Peyer's patch (tissue), 4 donors: ENCODE data around the gene RELN. TPM values are rescaled to one million over a fixed set of nuclear protein-coding genes. Genes with fewer than 3 reads are reported as not detected.
"Not testable (repeated sequence)": the region's sequence is repeated elsewhere in the genome, so short reads cannot be mapped to it uniquely, and the experiment has no call there.

Experiments used
- DNase-seq, 3 donors: peaks; one replicate each; pipeline ENCODE4 v3.0.0-alpha.2; 2017 to 2019
- H3K27ac ChIP-seq, 4 donors: fragments of 200-600 bp; sonication (generic); one replicate each; pipeline ENCODE4 v1.5.1; 2016 to 2019
- H3K27me3 ChIP-seq, 2 donors: fragments of 200-600 bp; sonication (generic); one replicate each; pipeline ENCODE4 v1.5.1; 2019
- H3K36me3 ChIP-seq, 3 donors: fragments of 200-600 bp; sonication (generic); one replicate each; pipeline ENCODE4 v1.5.1; 2016 to 2019
- H3K4me1 ChIP-seq, 4 donors: fragments of 200-600 bp; sonication (generic); one replicate each; pipeline ENCODE4 v1.5.1; 2016 to 2019
- H3K4me3 ChIP-seq, 4 donors: fragments of 200-600 bp; sonication (generic); 1 replicate in 3 of 4; 2 replicates in 1 of 4; pipeline ENCODE4 v1.5.1; 2016 to 2019; ENCODE audit warnings: mild to moderate bottlenecking in 1 of 4
- H3K9me3 ChIP-seq, 4 donors: fragments of 200-600 bp; sonication (generic); one replicate each; pipeline ENCODE4 v1.5.1; 2016 to 2019; ENCODE audit warnings: mild to moderate bottlenecking in 1 of 4
- POLR2A ChIP-seq, 2 donors: fragments of 450-650 bp; IDR thresholded peaks; one replicate each; pipeline ENCODE4 v1.5.1; 2017; ENCODE audit warnings: antibody characterized with exemption in 2 of 2, mild to moderate bottlenecking in 2 of 2, moderate library complexity in 2 of 2
- total RNA-seq, 4 donors: library from RNA; depleted of rRNA; stranded (reverse); fragments of >200 nt; gene quantifications; one replicate each; pipeline ENCODE4 v1.1.0, GENCODE V29; 2016
- TF ChIP-seq, protein P1 (sequence below), 6 experiments: fragments of 450-650 bp in 4 of 6; fragments of 200-600 bp in 2 of 6; sonication (generic) in 1 of 6; IDR thresholded peaks; one replicate each; pipeline ENCODE4 v1.5.1; 2017 to 2019; ENCODE audit warnings: antibody characterized with exemption in 6 of 6, mild to moderate bottlenecking in 3 of 6, moderate library complexity in 1 of 6

RELN gene
- total RNA-seq, 4 donors from 2014 or later = 1.7 to 3.9 (median 3.2) TPM

DNA sequence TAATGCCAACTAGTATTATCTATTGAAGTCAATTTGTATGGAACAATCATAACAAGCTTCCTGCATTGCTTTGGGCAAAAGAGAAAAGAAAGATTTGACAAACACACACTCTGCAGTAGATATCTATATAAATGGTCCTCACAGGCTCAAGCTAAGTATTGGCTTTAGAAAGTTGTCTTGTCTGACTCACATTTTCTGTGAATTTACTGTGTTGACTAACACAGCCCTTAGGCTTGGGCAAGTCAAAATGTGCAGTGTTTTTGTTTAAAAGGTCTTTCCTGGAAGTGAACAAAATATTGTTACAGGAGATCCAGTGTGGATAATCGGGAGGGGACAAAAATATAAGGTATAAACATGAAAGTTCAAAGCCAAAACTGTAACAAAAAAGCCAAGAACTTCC lies 194.4 kb downstream of the RELN start:
- no peaks in the 10 kb centered on the region for H3K27me3 ChIP-seq
- H3K4me1 ChIP-seq = no peaks in the 10 kb centered on the region
- no peaks in the 10 kb centered on the region for H3K9me3 ChIP-seq
- H3K4me3 ChIP-seq = no peak overlapping the region
- no peak for DNase-seq
- no peak for TF ChIP-seq POLR2A (IDR thresholded peaks at IDR 0.05)
- no peaks in the 10 kb centered on the region for H3K36me3 ChIP-seq
- H3K27ac ChIP-seq = no peak overlapping the region

DNA sequence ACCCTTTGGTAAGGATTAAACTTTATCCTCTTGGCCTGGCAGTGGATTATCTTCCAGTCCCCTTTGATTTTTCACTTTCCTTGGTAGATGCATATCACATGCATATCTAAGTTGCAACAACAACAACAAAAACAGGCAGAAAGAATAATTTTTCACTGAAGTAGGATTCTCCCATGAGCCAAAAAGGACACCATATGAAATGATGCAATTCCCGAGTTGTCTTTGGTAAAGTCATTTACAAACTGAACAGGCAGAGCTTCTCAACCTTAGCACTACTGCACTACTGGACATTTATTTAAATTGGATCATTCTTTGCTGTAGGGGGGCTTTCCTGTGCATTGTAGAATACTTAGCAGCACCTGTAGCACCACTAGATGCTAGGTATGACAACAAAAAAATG lies 195.0 kb downstream of the RELN start:
- Histone ChIP-seq H3K9me3 (no peaks in the 10 kb centered on the region), H3K4me1 (no peaks in the 10 kb centered on the region), H3K4me3 (no peak overlapping the region), H3K36me3 (no peaks in the 10 kb centered on the region), H3K27ac (no peak overlapping the region), H3K27me3 (no peaks in the 10 kb centered on the region)
- TF ChIP-seq, protein P1, sequence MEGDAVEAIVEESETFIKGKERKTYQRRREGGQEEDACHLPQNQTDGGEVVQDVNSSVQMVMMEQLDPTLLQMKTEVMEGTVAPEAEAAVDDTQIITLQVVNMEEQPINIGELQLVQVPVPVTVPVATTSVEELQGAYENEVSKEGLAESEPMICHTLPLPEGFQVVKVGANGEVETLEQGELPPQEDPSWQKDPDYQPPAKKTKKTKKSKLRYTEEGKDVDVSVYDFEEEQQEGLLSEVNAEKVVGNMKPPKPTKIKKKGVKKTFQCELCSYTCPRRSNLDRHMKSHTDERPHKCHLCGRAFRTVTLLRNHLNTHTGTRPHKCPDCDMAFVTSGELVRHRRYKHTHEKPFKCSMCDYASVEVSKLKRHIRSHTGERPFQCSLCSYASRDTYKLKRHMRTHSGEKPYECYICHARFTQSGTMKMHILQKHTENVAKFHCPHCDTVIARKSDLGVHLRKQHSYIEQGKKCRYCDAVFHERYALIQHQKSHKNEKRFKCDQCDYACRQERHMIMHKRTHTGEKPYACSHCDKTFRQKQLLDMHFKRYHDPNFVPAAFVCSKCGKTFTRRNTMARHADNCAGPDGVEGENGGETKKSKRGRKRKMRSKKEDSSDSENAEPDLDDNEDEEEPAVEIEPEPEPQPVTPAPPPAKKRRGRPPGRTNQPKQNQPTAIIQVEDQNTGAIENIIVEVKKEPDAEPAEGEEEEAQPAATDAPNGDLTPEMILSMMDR (IDR thresholded peaks at IDR 0.05) = no peak
- TF ChIP-seq POLR2A (IDR thresholded peaks at IDR 0.05) = no peak
- no peak for DNase-seq

DNA sequence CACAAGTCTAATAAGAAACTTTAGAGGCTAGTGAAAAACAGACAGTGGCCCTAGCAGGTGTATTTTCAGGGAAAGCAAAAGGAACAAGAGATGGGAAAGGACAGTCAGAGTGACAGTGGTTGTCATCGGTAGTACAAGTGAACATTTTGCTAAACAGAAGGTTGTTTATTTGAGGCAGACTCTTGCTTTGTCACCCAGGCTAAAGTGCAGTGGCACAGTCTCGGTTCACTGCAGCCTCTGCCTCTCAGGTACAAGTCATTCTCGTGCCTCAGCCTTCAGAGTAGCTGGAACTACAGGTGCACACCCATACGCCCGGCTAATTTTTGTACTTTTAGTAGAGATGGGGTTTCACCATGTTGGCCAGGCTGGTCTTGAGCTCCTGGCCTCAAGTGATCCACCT lies 195.8 kb downstream of the RELN start:
- H3K36me3 ChIP-seq = no peaks in the 10 kb centered on the region
- no peaks in the 10 kb centered on the region for H3K27me3 ChIP-seq
- no peaks in the 10 kb centered on the region for H3K4me1 ChIP-seq
- TF ChIP-seq, protein P1 (IDR thresholded peaks at IDR 0.05) = no peak
- TF ChIP-seq POLR2A (IDR thresholded peaks at IDR 0.05) = no peak
- no peak overlapping the region for H3K27ac ChIP-seq
- H3K9me3 ChIP-seq = no peaks in the 10 kb centered on the region
- no peak for DNase-seq
- H3K4me3 ChIP-seq = no peak overlapping the region

DNA sequence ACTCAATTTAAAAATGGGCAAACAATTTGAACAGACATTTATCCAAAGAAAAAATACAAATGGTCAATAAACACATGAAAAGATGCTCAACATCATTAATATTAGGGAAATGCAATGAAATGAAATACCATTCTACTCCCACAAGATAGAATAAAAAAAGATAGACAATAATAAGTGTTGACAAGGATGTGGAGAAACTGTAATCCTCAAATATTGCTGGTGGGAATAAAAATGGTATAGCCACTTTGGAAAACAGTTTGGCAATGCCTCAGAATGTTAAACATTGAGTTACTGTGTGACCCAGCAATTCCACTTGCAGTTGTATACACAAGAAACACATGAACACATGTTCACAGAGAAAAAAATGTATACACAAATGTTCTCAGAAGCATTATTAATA lies 197.6 kb downstream of the RELN start:
- Histone ChIP-seq H3K27ac (no peak overlapping the region), H3K4me3 (no peak overlapping the region), H3K4me1 (no peaks in the 10 kb centered on the region), H3K36me3 (no peaks in the 10 kb centered on the region), H3K27me3 (no peaks in the 10 kb centered on the region), H3K9me3 (no peaks in the 10 kb centered on the region)
- TF ChIP-seq POLR2A (IDR thresholded peaks at IDR 0.05) = no peak
- TF ChIP-seq, protein P1 (IDR thresholded peaks at IDR 0.05) = no peak
- no peak for DNase-seq

DNA sequence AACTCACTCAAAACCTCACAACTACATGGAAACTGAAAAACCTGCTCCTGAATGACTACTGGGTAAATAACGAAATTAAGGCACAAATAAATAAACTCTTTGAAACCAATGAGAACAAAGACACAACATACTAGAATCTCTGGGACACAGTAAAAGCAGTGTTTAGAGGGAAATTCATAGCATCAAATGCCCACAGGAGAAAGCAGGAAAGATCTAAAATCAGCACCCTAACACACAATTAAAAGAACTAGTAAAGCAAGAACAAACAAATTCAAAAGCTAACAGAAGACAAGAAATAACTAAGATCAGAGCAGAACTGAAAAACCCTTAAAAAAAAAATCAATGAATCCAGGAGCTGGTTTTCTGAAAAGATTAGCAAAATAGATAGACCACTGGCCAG lies 202.4 kb downstream of the RELN start:
- not testable (repeated sequence) for H3K27me3 ChIP-seq, H3K4me3 ChIP-seq, H3K4me1 ChIP-seq, H3K9me3 ChIP-seq, H3K27ac ChIP-seq, H3K36me3 ChIP-seq, DNase-seq

DNA sequence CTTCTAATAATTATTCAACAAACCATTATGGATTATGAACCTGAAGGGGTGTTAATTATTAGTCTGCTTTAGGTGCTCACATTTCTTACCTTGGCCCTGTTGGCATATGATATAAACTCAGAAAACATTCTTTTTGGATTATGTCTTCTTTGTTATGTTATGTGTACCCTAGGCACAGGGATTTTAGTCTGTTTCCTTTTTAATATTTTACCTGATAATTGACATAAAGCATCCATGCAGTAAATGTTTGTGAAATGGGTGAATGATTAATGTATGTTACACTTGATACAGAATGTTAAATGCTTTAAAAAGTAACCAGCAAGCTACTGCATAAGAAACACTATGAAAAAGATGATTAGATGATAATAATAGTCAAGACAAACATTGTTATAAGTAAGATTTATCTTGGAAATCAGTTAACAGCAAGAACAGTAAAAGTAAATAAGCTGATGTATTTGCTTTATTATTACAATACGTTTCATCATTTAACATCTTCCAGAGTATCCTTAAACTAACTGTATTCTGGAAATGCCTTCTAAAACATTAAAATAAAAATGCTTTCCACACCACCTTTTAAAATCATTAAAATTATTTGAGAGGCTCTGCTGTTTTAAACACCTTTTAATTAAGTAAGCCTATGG lies 204.7 kb downstream of the RELN start:
- DNase-seq = no peak
- Histone ChIP-seq H3K4me1 (no peaks in the 10 kb centered on the region), H3K4me3 (no peak overlapping the region), H3K27ac (no peak overlapping the region), H3K27me3 (no peaks in the 10 kb centered on the region), H3K9me3 (no peaks in the 10 kb centered on the region), H3K36me3 (no peaks in the 10 kb centered on the region)
- TF ChIP-seq, protein P1 (IDR thresholded peaks at IDR 0.05) = no peak
- no peak for TF ChIP-seq POLR2A (IDR thresholded peaks at IDR 0.05)

DNA sequence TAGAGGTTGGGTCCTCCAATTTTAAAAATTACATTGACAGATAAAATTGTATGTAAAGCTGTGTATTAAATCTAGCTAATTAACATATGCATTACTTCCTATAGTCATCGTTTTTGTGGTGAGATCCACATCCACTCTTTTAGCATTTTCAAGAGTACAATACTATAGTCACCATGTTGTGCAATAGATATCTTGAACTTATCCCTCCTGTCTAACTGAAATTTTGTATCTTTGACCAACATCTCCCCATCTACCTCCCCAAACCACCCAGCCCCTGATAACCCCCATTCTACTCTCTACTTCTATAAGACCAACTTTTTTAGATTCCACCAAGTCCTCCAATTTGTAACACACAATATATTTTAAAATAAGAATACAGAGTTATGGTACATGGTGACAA lies 208.0 kb downstream of the RELN start:
- Histone ChIP-seq H3K27ac (no peak overlapping the region), H3K9me3 (no peaks in the 10 kb centered on the region), H3K27me3 (no peaks in the 10 kb centered on the region), H3K4me1 (no peaks in the 10 kb centered on the region), H3K4me3 (no peak overlapping the region), H3K36me3 (no peaks in the 10 kb centered on the region)
- no peak for TF ChIP-seq POLR2A (IDR thresholded peaks at IDR 0.05)
- TF ChIP-seq, protein P1 (IDR thresholded peaks at IDR 0.05) = no peak
- DNase-seq = no peak

DNA sequence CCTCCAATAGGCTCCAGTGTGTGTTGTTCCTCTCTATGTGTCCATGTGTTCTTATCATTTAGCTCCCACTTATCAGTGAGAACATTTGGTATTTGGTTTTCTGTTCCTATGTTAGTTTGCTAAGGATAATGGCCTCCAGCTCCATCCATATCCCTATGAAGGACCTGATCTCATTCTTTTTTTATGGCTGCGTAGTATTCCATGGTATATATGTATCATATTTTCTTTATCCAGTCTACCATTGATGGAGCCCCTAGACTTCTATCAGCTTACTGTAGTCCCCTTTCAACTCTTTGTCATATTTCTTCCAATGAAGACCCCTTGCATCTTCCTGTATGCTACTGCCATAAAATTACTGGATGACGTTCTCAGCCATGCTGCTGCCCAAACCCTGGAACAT lies 208.9 kb downstream of the RELN start:
- not testable (repeated sequence) for H3K9me3 ChIP-seq, H3K27me3 ChIP-seq, H3K4me3 ChIP-seq, H3K36me3 ChIP-seq, H3K4me1 ChIP-seq, DNase-seq, H3K27ac ChIP-seq
